Coronary artery (tissue), 2 donors: ENCODE data around the gene KDM6A.
A peak's percentile ranks its signal among the peaks of the same experiment; 100 is the strongest.

ENCODE experiments used
- DNase-seq: peaks from one replicate; pipeline ENCODE4 v3.0.0-alpha.2; 2017; ENCODE audit warnings: low spot score
- H3K27ac ChIP-seq, 2 donors: fragments of 200-600 bp; sonication (generic); one replicate each; pipeline ENCODE4 v1.5.1; 2016 to 2019
- H3K4me3 ChIP-seq: fragments of 200-600 bp; sonication (generic); 2 replicates; pipeline ENCODE4 v1.5.1; 2016; ENCODE audit warnings: mild to moderate bottlenecking, moderate library complexity
- TF ChIP-seq, protein P1 (sequence below): fragments of 200-600 bp; sonication (generic); IDR thresholded peaks from one replicate; pipeline ENCODE4 v1.5.1; 2019; ENCODE audit warnings: antibody characterized with exemption

KDM6A gene

DNA sequence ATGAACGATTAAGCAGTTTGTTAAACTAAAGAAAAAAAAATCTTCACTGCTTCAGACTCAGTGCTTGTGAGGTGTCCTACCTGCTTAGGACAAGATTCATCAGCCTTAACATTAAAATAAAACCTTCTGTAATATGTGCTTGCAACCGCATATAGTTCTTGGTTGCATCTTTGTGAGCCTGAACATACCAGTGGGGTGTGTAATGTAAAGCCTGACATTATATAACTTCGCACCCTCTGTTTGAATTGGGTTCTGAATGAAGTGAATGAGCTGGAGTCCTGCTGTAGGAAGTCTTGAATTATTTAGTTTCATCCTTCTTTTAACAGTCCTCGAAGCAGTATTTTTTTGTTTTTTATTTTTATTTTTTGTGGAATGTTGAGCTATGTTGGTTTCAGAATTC, 3.1 kb downstream of the KDM6A start:
- TF ChIP-seq, protein P1, sequence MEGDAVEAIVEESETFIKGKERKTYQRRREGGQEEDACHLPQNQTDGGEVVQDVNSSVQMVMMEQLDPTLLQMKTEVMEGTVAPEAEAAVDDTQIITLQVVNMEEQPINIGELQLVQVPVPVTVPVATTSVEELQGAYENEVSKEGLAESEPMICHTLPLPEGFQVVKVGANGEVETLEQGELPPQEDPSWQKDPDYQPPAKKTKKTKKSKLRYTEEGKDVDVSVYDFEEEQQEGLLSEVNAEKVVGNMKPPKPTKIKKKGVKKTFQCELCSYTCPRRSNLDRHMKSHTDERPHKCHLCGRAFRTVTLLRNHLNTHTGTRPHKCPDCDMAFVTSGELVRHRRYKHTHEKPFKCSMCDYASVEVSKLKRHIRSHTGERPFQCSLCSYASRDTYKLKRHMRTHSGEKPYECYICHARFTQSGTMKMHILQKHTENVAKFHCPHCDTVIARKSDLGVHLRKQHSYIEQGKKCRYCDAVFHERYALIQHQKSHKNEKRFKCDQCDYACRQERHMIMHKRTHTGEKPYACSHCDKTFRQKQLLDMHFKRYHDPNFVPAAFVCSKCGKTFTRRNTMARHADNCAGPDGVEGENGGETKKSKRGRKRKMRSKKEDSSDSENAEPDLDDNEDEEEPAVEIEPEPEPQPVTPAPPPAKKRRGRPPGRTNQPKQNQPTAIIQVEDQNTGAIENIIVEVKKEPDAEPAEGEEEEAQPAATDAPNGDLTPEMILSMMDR = no peak
- Histone ChIP-seq H3K4me3 (peak overlapping the region; percentile 91), H3K27ac (peak overlapping the region in 1 of 2 donors; percentile 7)
- no peak for DNase-seq

DNA sequence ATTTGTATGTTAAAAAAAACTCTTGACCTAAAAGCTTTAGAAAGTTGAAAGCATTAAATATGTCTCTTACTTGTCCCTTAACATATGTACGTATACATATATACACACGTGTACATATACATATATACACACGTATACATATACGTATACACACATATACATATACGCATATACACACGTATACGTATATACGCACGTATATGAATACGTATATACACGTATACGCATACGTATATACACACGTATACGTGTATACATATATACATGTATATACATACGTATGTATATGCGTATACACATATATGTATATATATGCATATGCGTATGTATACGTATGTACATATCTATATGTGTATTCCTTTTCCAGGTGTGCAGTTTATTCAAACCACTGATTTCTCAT, 3.8 kb downstream of the KDM6A start:
- Histone ChIP-seq H3K4me3 (no peak overlapping the region), H3K27ac (no peak overlapping the region)
- DNase-seq = no peak
- TF ChIP-seq, protein P1 = no peak

DNA sequence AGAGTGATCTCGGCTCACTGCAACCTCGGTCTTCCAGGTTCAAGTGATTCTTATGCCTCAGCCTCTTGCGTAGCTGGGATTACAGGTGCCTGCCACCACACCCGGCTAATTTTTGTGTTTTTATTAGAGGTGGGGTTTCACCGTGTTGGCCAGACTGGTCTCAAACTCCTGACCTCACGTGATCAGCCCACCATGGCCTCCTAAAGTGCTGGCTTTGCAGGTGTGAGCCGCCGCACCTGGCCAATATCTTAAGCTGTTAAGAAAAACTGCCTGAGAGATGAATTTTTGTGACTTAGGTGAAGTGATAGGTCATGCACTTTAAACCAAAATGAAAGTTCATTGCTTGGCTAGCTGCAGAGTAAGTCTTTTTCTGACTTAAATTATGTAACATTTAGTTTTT, 5.8 kb downstream of the KDM6A start:
- Histone ChIP-seq H3K4me3 (no peak overlapping the region), H3K27ac (no peak overlapping the region)
- DNase-seq = no peak
- TF ChIP-seq, protein P1 = no peak

DNA sequence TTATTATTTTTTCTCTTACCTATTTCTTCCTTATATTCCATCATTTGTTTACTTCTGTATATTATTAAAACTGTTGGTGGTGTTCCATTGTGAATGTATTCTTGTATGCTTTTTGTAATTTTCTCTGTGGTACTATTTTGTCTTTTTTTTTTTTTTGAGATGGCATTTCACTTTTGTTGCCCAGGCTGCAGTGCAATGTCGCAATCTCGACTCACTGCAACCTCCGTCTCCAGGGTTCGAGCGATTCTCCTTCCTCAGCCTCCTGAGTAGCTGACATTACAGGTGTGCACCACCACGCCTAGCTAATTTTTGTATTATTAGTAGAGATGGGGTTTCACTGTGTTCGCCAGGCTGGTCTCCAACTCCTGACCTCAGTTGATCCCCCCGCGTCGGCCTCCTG, 8.6 kb downstream of the KDM6A start:
- no peak overlapping the region for H3K4me3 ChIP-seq
- TF ChIP-seq, protein P1 = no peak
- no peak for DNase-seq

DNA sequence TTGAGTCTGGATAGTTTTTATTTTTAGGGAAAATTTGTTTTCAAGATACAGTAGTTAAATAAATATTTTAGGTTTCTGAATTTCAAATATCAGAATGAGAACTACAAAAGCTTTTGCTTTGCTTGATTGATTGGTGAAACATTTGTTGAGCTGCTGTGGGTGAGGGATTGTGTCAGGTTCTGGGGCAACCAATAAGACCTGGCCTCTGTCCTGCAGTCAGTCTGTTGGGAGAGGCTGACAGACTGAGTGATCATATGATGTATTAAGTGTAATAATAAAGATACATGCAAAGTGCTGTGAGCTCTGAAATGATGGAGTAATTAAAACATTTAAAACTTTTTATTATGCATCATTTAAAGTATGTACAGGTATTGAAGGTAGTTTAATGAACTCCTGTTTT, 9.6 kb downstream of the KDM6A start:
- H3K4me3 ChIP-seq = no peak overlapping the region
- TF ChIP-seq, protein P1 = no peak
- no peak overlapping the region for H3K27ac ChIP-seq
- no peak for DNase-seq

More for the DNA sequence above, 8.6 kb downstream of the KDM6A start:
- H3K27ac ChIP-seq = no peak overlapping the region

DNA sequence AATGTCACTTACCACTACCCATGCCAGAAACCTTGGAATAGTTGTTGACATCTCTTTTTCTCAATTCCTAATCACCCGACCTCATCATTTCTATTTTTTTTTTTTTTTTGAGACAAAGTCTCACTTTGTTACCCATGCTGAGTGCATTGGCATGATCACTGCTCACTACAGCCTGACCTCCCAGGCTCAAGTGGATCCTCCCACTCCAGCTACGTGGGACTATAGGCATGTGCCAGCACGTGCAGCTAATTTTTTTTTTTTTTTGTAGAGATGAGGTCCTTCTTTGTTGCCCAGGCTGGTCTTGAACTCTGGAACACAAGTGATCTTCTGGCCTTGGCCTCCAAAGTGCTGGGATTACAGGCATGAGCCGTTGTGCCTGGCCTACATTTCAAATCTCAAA, 12.0 kb downstream of the KDM6A start:
- H3K27ac ChIP-seq = no peak overlapping the region
- no peak overlapping the region for H3K4me3 ChIP-seq
- no peak for DNase-seq
- TF ChIP-seq, protein P1 = no peak

DNA sequence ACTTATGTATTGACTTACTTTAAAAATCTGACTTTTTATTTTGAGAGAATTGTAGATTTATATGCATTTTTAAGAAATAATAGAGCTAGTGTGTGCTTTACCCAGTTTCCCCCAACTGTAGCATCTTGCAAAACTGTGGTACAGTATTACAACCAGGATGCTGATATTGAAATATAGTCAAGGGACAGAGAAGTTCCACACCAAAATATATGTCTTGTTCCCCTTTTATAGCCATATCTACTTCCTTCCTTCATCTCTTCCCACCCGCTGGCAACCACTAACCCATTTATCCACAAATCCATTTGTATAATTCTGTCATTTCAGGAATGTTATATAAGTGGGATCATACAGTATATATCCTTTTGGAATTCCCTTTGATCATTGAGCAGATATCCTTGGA, 16.8 kb downstream of the KDM6A start:
- H3K4me3 ChIP-seq = no peak overlapping the region
- no peak overlapping the region for H3K27ac ChIP-seq
- DNase-seq = no peak
- TF ChIP-seq, protein P1 = no peak
